A549 (cell line): ENCODE results near the gene FAM98C.

Experiments
- CBX2 ChIP-seq: fragments of 200-600 bp; sonication (generic); IDR thresholded peaks from 2 replicates; pipeline ENCODE4 v1.6.1; 2016; ENCODE audit warnings: low read depth, mild to moderate bottlenecking, borderline replicate concordance
- CTCF ChIP-seq: fragments of >200 bp; sonication (Bioruptor Twin); formaldehyde crosslinking; IDR thresholded peaks from 3 replicates; pipeline ENCODE4 v1.5.1; 2016
- PBX3 ChIP-seq: IDR thresholded peaks from 2 replicates; pipeline ENCODE4 v1.6.1; 2012
- POLR2A ChIP-seq: IDR thresholded peaks from 2 replicates; pipeline ENCODE4 v1.6.1; 2012; ENCODE audit warnings: mild to moderate bottlenecking, low read length
- RAD21 ChIP-seq, 2 experiments: fragments of >200 bp in 1 of 2; sonication (Bioruptor Twin) in 1 of 2; formaldehyde crosslinking in 1 of 2; IDR thresholded peaks in 1 of 2; conservative IDR thresholded peaks in 1 of 2; 2 replicates in 1 of 2; 3 replicates in 1 of 2; pipeline ENCODE4 v1.6.1; 2012 to 2018; ENCODE audit warnings: inconsistent platforms in 1 of 2
- RFX5 ChIP-seq: fragments of 450-650 bp; IDR thresholded peaks from 2 replicates; pipeline ENCODE4 v1.7.1; 2014; ENCODE audit warnings: antibody characterized with exemption, mild to moderate bottlenecking, moderate library complexity
- SMC3 ChIP-seq: fragments of >200 bp; sonication (Bioruptor Twin); formaldehyde crosslinking; IDR thresholded peaks from 3 replicates; pipeline ENCODE4 v1.6.1; 2018; ENCODE audit warnings: inconsistent platforms
- ZNF302 ChIP-seq: fragments of 250-450 bp; sonication (Bioruptor Pico); IDR thresholded peaks from 2 replicates; pipeline ENCODE4 v1.9.0; 2021; ENCODE audit warnings: inconsistent platforms, mild to moderate bottlenecking, moderate library complexity

- TF ChIP-seq RFX5 = no peak
- TF ChIP-seq CTCF = no peak
- no peak for TF ChIP-seq POLR2A
- no peak for TF ChIP-seq RAD21 (conservative IDR thresholded peaks at IDR 0.05 in 1 of 2, IDR thresholded peaks at IDR 0.05 in 1 of 2)
- no peak for TF ChIP-seq ZNF302 (CRISPR knock-in tag)
- no peak for TF ChIP-seq CBX2
- TF ChIP-seq SMC3 = no peak
- no peak for TF ChIP-seq PBX3
Measured at GRCh38 chr19:38409631-38410133, 6.8 kb downstream of the FAM98C start.
